Measurements from ENCODE around the gene ENDOD1.

Gene ENDOD1

GRCh38 chr11:95067039-95067840 is 22.4 kb upstream of the ENDOD1 start:
- H3K4me3 ChIP-seq (ENCODE audit: low read length), result peak overlapping the region; percentile 81
- TF ChIP-seq CTCF (conservative IDR thresholded peaks at IDR 0.05; ENCODE audit: low read length), result peak; percentile 60
- DNase-seq (ENCODE audit: low read depth), result peak; percentile 77

GRCh38 chr11:95067841-95068219 is 21.8 kb upstream of the ENDOD1 start:
- peak; percentile 6 for DNase-seq (ENCODE audit: low read depth)
- no peak for TF ChIP-seq CTCF (conservative IDR thresholded peaks at IDR 0.05; ENCODE audit: low read length)
- peak overlapping the region; percentile 81 for H3K4me3 ChIP-seq (ENCODE audit: low read length)

GRCh38 chr11:95068549-95068948 is 21.1 kb upstream of the ENDOD1 start:
- TF ChIP-seq CTCF (conservative IDR thresholded peaks at IDR 0.05; ENCODE audit: low read length), result no peak; the same call in 1 of the 2 replicates
- peak; percentile 92 for DNase-seq (ENCODE audit: low read depth)

GRCh38 chr11:95070471-95070870 is 19.2 kb upstream of the ENDOD1 start:
- no peak overlapping the region for H3K4me3 ChIP-seq (ENCODE audit: low read length)
- no peak for TF ChIP-seq CTCF (conservative IDR thresholded peaks at IDR 0.05; ENCODE audit: low read length)
- DNase-seq (ENCODE audit: low read depth), result no peak

More at GRCh38 chr11:95068549-95068948, 21.1 kb upstream of the ENDOD1 start:
- H3K4me3 ChIP-seq (ENCODE audit: low read length), result peak overlapping the region; percentile 81

- no peak for TF ChIP-seq CTCF (conservative IDR thresholded peaks at IDR 0.05; ENCODE audit: low read length)
- no peak for DNase-seq (ENCODE audit: low read depth)
- no peak overlapping the region for H3K4me3 ChIP-seq (ENCODE audit: low read length)
These were observed 16.7 kb upstream of the ENDOD1 start for GRCh38 chr11:95072948-95073347.

GRCh38 chr11:95074792-95075563 is 14.7 kb upstream of the ENDOD1 start:
- H3K4me3 ChIP-seq (ENCODE audit: low read length), result no peak overlapping the region
- TF ChIP-seq CTCF (conservative IDR thresholded peaks at IDR 0.05; ENCODE audit: low read length), result no peak
- no peak for DNase-seq (ENCODE audit: low read depth)

Measured in AG10803 (cell line).